Mesodermal cell (in vitro differentiated cells): ENCODE data around the gene RBM23.
A peak's percentile ranks its signal among the peaks of the same experiment; 100 is the strongest.

Source experiments
- H3K27ac ChIP-seq: 2 replicates; pipeline ENCODE4 v1.7.0; 2013; ENCODE audit warnings: mild to moderate bottlenecking, low read depth, low read length, moderate library complexity; ENCODE audit not compliant: severe bottlenecking
- H3K36me3 ChIP-seq: 2 replicates; pipeline ENCODE4 v1.7.1; 2013; ENCODE audit warnings: mild to moderate bottlenecking, low read length, moderate library complexity; ENCODE audit not compliant: control insufficient read depth, insufficient read depth
- H3K4me1 ChIP-seq: one replicate; pipeline ENCODE4 v1.7.1; 2013; ENCODE audit warnings: mild to moderate bottlenecking, low read length; ENCODE audit not compliant: insufficient read depth, control insufficient read depth, poor library complexity, severe bottlenecking
- H3K4me3 ChIP-seq: 2 replicates; pipeline ENCODE4 v1.7.0; 2013; ENCODE audit warnings: low read length, control low read depth, mild to moderate bottlenecking; ENCODE audit not compliant: insufficient read depth, poor library complexity, severe bottlenecking; ENCODE audit errors: extremely low read depth
- H3K9me3 ChIP-seq: 2 replicates; pipeline ENCODE4 v1.7.1; 2013; ENCODE audit warnings: mild to moderate bottlenecking, low read length, moderate library complexity; ENCODE audit not compliant: control insufficient read depth
- WGBS, 2 experiments: methylation state at CpG; one replicate each; pipeline ENCODE4 v1.1.5; 2013; ENCODE audit warnings: missing lambda C conversion rate in 2 of 2; ENCODE audit not compliant: insufficient coverage in 2 of 2; 5-methylcytosine and 5-hydroxymethylcytosine counted together

Gene RBM23

DNA sequence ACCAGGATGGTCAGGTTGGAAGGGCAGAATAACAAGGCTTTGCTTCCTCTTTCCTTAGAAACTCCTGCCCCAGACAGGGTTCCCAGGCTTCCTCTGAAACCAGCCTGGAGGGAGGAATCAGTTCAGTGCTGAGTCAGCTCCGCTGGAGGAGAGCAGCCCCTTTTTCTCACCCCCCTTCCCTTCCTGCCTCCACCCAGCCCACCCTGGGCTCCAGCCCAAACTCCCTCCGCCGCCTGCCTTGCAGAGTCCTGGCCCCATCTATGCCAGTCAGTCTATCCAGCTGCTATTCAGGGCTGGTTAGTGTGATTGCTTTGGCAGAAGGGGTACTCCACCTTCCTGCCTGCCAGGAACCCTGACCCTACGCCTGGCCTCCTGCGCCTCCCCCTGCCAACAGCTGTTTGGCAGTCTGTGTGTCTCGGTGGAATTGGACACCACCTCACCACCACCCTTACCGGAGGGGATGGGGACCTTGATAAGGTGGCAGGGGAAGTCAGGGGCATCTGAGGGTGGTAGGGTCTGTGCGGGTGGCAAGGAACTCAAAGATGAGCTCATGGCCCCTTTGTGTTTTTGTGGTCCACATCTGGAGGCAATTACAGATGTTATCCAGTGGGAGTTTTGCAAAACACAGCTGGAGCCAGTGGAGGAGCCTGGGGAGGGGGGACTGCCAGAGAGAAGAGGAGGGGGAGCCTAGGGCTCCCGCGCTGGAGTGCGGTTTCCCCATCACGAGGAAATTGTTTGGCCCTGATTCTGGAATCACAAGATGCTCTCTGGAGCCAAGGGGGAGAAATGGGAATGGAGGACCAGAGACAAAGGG lies 70.4 kb downstream of the RBM23 start:
- H3K4me1 ChIP-seq = peaks cover 37% of the 10 kb centered on the region
- WGBS, 2 experiments = 73 to 78% methylated on average over 4 to 5 of the region's 12 CpGs
- H3K36me3 ChIP-seq = peaks cover 34% of the 10 kb centered on the region
- no peak overlapping the region for H3K4me3 ChIP-seq
- peak overlapping the region; percentile 87 for H3K27ac ChIP-seq
- no peaks in the 10 kb centered on the region for H3K9me3 ChIP-seq

DNA sequence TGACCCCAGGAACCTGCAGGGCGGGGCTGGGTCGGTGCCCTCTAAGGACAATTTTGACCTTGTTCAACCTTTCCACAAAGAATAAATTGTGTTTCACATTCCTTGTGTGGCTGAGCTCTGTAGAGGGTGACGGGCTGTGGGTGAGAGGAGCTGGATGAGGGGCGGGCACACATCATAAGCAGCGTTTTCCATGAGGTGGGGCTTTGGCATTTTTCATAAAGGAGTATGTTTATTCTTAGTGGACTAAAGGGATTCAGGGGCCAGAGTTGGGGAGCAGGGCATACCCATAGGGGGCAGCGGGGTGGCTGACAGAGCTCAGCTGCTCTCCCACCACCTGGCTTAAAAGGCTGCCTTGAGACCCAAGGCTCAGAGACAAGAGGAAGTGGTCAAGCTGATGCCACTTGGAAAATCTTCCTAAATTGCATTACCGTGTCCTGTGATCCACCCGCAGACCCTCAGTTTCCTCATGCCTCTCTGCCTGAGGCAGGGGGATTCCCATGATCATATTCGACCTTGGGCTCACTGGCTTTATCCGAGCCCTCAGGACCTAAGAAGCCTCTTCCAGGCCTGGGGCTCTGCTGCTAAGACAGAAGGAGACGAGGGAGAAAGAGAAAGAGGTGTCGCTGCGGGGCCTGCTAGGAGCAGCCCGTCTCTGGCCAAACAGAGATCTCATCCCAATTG lies 71.1 kb downstream of the RBM23 start:
- Histone ChIP-seq H3K27ac (peak overlapping the region; percentile 87), H3K4me3 (no peak overlapping the region), H3K36me3 (peaks cover 42% of the 10 kb centered on the region), H3K9me3 (no peaks in the 10 kb centered on the region), H3K4me1 (peaks cover 37% of the 10 kb centered on the region)
- WGBS, 2 experiments = 79 to 84% methylated on average over 7 to 9 of the region's 14 CpGs

DNA sequence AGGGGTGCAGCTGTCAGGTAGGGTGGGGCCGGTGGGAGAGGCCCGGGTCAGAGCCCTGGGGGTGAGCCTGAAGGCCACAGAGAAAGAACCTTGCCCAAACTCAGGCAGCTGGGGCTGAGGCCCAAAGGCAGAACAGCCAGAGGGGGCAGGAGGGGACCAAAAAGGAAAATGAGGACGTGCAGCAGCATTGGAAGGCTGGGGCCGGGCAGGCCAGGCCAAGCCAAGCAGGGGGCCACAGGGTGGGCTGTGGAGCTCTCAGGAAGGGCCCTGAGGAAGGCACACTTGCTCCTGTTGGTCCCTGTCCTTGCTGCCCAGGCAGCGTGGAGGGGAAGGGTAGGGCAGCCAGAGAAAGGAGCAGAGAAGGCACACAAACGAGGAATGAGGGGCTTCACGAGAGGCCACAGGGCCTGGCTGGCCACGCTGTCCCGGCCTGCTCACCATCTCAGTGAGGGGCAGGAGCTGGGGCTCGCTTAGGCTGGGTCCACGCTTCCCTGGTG lies 72.1 kb downstream of the RBM23 start:
- Histone ChIP-seq H3K4me1 (peaks cover 37% of the 10 kb centered on the region), H3K27ac (peak overlapping the region; percentile 45), H3K36me3 (peaks cover 51% of the 10 kb centered on the region), H3K9me3 (no peaks in the 10 kb centered on the region), H3K4me3 (no peak overlapping the region)
- WGBS, 2 experiments = 89 to 94% methylated on average over 11 of the region's 11 CpGs

DNA sequence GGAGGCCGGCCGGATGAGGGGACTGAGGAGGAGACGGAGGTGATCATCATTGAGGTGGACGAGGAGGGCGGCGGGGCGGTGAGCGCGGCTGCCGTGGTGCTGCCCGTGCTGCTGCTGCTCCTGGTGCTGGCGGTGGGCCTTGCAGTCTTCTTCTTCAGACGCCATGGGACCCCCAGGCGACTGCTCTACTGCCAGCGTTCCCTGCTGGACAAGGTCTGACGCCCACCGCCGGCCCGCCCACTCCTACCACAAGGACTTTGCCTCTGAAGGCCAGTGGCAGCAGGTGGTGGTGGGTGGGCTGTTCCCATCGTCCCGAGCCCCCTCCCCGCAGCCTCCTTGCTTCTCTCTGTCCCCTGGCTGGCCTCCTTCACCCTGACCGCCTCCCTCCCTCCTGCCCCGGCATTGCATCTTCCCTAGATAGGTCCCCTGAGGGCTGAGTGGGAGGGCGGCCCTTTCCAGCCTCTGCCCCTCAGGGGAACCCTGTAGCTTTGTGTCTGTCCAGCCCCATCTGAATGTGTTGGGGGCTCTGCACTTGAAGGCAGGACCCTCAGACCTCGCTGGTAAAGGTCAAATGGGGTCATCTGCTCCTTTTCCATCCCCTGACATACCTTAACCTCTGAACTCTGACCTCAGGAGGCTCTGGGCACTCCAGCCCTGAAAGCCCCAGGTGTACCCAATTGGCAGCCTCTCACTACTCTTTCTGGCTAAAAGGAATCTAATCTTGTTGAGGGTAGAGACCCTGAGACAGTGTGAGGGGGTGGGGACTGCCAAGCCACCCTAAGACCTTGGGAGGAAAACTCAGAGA lies 72.9 kb downstream of the RBM23 start:
- whole genome bisulfite sequencing, 2 experiments = 88 to 97% methylated on average over 15 to 26 of the region's 26 CpGs
- peak overlapping the region; percentile 45 for H3K27ac ChIP-seq
- H3K4me3 ChIP-seq = no peak overlapping the region
- no peaks in the 10 kb centered on the region for H3K9me3 ChIP-seq
- peaks cover 60% of the 10 kb centered on the region for H3K36me3 ChIP-seq
- peaks cover 31% of the 10 kb centered on the region for H3K4me1 ChIP-seq

DNA sequence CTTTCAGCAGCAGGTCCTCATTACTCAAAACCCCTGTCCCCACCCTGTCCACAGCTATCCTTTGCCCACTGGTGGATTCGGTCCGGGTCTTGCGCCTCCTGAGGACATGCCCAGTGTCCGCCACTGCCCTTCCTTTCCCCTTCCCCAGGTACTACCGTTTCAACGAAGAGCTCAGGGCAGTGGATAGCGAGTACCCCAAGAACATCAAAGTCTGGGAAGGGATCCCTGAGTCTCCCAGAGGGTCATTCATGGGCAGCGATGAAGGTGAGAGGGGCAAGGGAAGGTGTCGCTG lies 73.9 kb downstream of the RBM23 start:
- Histone ChIP-seq H3K9me3 (no peaks in the 10 kb centered on the region), H3K4me3 (no peak overlapping the region), H3K36me3 (peaks cover 69% of the 10 kb centered on the region), H3K27ac (no peak overlapping the region), H3K4me1 (peaks cover 29% of the 10 kb centered on the region)
- 96 to 98% methylated on average over 4 to 7 of the region's 9 CpGs for WGBS, 2 experiments

GRCh38 chr14:22844221-22845102 lies 74.5 kb downstream of the RBM23 start:
- H3K9me3 ChIP-seq = no peaks in the 10 kb centered on the region
- H3K4me3 ChIP-seq = no peak overlapping the region
- 97% methylated on average over 20 to 22 of the region's 22 CpGs for WGBS, 2 experiments
- H3K27ac ChIP-seq = no peak overlapping the region
- peaks cover 74% of the 10 kb centered on the region for H3K36me3 ChIP-seq
- peaks cover 32% of the 10 kb centered on the region for H3K4me1 ChIP-seq
